HEK293 (cell line): ENCODE measurements around the gene LGALS4.

Source experiments
- CTCF ChIA-PET: fragments of 350-600 bp; formaldehyde crosslinking; extraction: SDS; loops from one replicate; lab custom pipeline; 2021; ENCODE audit warnings: antibody characterized with exemption; lab: Yijun Ruan, JAX
- POLR2A ChIA-PET: fragments of 300-600 bp; formaldehyde crosslinking; extraction: SDS; loops from one replicate; lab custom pipeline; 2020; ENCODE audit warnings: antibody characterized with exemption, inconsistent platforms; lab: Yijun Ruan, JAX
- H3K27ac ChIP-seq: fragments of 200-500 bp; sonication (Bioruptor generic); 2 replicates; pipeline ENCODE4 v1.5.1; 2014; ENCODE audit warnings: low read depth, low read length, control low read depth, inconsistent platforms; ENCODE audit errors: extremely low read depth
- H3K36me3 ChIP-seq, 2 experiments: fragments of 200-500 bp in 1 of 2; sonication (Bioruptor generic) in 1 of 2; 1 replicate in 1 of 2; 2 replicates in 1 of 2; pipeline ENCODE4 v1.5.1; 2014 to 2017; ENCODE audit warnings: inconsistent platforms in 2 of 2, low read length in 2 of 2; ENCODE audit not compliant: control insufficient read depth in 2 of 2, insufficient read depth in 1 of 2
- H3K4me1 ChIP-seq: fragments of 200-500 bp; sonication (Bioruptor generic); 2 replicates; pipeline ENCODE4 v1.5.1; 2014; ENCODE audit warnings: mild to moderate bottlenecking, low read length, inconsistent platforms; ENCODE audit not compliant: control insufficient read depth, insufficient read depth
- H3K4me3 ChIP-seq: 2 replicates; pipeline ENCODE4 v1.5.1; 2011; ENCODE audit warnings: low read depth, mild to moderate bottlenecking, control low read depth, low read length, moderate library complexity
- H3K9me3 ChIP-seq: fragments of 200-500 bp; sonication (Bioruptor generic); 2 replicates; pipeline ENCODE4 v1.5.1; 2014; ENCODE audit warnings: low read depth, low read length, inconsistent platforms; ENCODE audit not compliant: control insufficient read depth, insufficient read depth
- GLIS1 ChIP-seq: fragments of 450-650 bp; formaldehyde crosslinking; IDR thresholded peaks from 2 replicates; pipeline ENCODE4 v1.5.1; 2016; ENCODE audit warnings: missing biosample characterization, missing genetic modification characterization
- PRDM1 ChIP-seq: fragments of 450-650 bp; formaldehyde crosslinking; IDR thresholded peaks from 2 replicates; pipeline ENCODE4; 2016; ENCODE audit warnings: missing biosample characterization, missing genetic modification characterization
- TCF7L2 ChIP-seq: IDR thresholded peaks from 2 replicates; pipeline ENCODE4 v1.6.1; 2011; ENCODE audit warnings: low read depth, mild to moderate bottlenecking, inconsistent platforms, low read length, moderate library complexity, borderline replicate concordance
- YY2 ChIP-seq: fragments of 450-650 bp; formaldehyde crosslinking; IDR thresholded peaks from 2 replicates; pipeline ENCODE4 v1.5.1; 2016; ENCODE audit warnings: missing biosample characterization, missing genetic modification characterization
- ZFP3 ChIP-seq: fragments of 450-650 bp; formaldehyde crosslinking; IDR thresholded peaks from 2 replicates; pipeline ENCODE4 v1.5.1; 2016; ENCODE audit warnings: low read depth, missing biosample characterization, missing genetic modification characterization
- ZNF121 ChIP-seq: fragments of 450-650 bp; formaldehyde crosslinking; IDR thresholded peaks from 2 replicates; pipeline ENCODE4 v1.5.1; 2016; ENCODE audit warnings: missing biosample characterization, missing genetic modification characterization
- ZNF133 ChIP-seq: fragments of 450-650 bp; formaldehyde crosslinking; IDR thresholded peaks from 2 replicates; pipeline ENCODE4 v1.5.1; 2016; ENCODE audit warnings: missing biosample characterization, missing genetic modification characterization
- ZNF140 ChIP-seq: fragments of 450-650 bp; formaldehyde crosslinking; IDR thresholded peaks from 2 replicates; pipeline ENCODE4 v1.5.1; 2016; ENCODE audit warnings: missing biosample characterization, missing genetic modification characterization
- ZNF155 ChIP-seq: fragments of 450-650 bp; formaldehyde crosslinking; IDR thresholded peaks from 2 replicates; pipeline ENCODE4 v1.5.1; 2016; ENCODE audit warnings: missing biosample characterization, missing genetic modification characterization
- ZNF16 ChIP-seq: fragments of 450-650 bp; formaldehyde crosslinking; IDR thresholded peaks from 2 replicates; pipeline ENCODE4 v1.5.1; 2016; ENCODE audit warnings: low read depth, missing biosample characterization, missing genetic modification characterization
- ZNF184 ChIP-seq: fragments of 450-650 bp; IDR thresholded peaks from 2 replicates; pipeline ENCODE4 v1.5.1; 2018; ENCODE audit warnings: missing biosample characterization, mild to moderate bottlenecking, missing genetic modification characterization
- ZNF23 ChIP-seq: fragments of 450-650 bp; formaldehyde crosslinking; IDR thresholded peaks from 2 replicates; pipeline ENCODE4 v1.5.1; 2016; ENCODE audit warnings: missing biosample characterization, missing genetic modification characterization, borderline replicate concordance
- ZNF350 ChIP-seq: fragments of 450-650 bp; formaldehyde crosslinking; IDR thresholded peaks from 2 replicates; pipeline ENCODE4 v1.5.0; 2017; ENCODE audit warnings: missing biosample characterization, mild to moderate bottlenecking, missing genetic modification characterization
- ZNF610 ChIP-seq: fragments of 450-650 bp; formaldehyde crosslinking; IDR thresholded peaks from 2 replicates; pipeline ENCODE4 v1.5.1; 2016; ENCODE audit warnings: missing biosample characterization, missing genetic modification characterization, borderline replicate concordance
- ZNF626 ChIP-seq: fragments of 450-650 bp; sonication (Bioruptor Pico); formaldehyde crosslinking; IDR thresholded peaks from 2 replicates; pipeline ENCODE4 v1.5.1; 2018; ENCODE audit warnings: missing biosample characterization, missing genetic modification characterization, inconsistent platforms
- ZNF747 ChIP-seq: fragments of 450-650 bp; formaldehyde crosslinking; IDR thresholded peaks from 2 replicates; pipeline ENCODE4 v1.5.1; 2016; ENCODE audit warnings: missing biosample characterization, missing genetic modification characterization
- ZNF843 ChIP-seq: fragments of 450-650 bp; formaldehyde crosslinking; IDR thresholded peaks from 2 replicates; pipeline ENCODE4 v1.5.1; 2016; ENCODE audit warnings: missing biosample characterization, missing genetic modification characterization
- TF ChIP-seq, protein P1 (sequence below): fragments of 450-650 bp; formaldehyde crosslinking; IDR thresholded peaks from 2 replicates; pipeline ENCODE4 v1.5.1; 2016; ENCODE audit warnings: missing biosample characterization, missing genetic modification characterization
- TF ChIP-seq, protein P2 (sequence below): fragments of 450-650 bp; formaldehyde crosslinking; conservative IDR thresholded peaks from 2 replicates; pipeline ENCODE4 v1.5.1; 2016; ENCODE audit warnings: low read depth, missing biosample characterization, missing genetic modification characterization
- TF ChIP-seq, protein P3 (sequence below): fragments of 450-650 bp; formaldehyde crosslinking; IDR thresholded peaks from 2 replicates; pipeline ENCODE4 v1.5.1; 2016; ENCODE audit warnings: missing biosample characterization, missing genetic modification characterization

The LGALS4 gene

DNA sequence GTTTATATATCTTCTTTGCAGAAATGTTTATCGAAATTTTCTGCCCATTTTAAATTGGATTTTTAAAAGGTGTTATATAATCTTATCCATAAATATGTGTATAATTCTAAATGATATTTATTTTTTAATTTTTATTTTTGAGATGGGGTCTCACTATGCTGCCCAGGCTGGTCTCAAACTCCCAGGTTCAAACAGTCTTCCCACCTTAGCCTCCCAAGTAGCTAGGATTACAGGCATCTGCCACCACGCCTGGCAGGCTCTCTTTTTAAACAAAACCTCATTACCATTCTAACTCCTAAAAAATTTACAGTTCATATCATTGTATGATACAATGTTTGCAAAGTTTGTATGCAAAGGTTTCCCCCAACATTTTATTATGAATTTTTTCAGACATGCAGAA lies 16.6 kb downstream of the LGALS4 start:
- H3K4me3 ChIP-seq: no peak overlapping the region
- H3K36me3 ChIP-seq: no peaks in the 10 kb centered on the region; a peak in 1 of 3 replicates
- POLR2A ChIA-PET: interaction anchor here (0.7 kb wide), 1 partner anchor 649 kb away, joined by 4 read pairs; no protein-coding TSS in a partner anchor
- CTCF ChIA-PET: interaction anchor here (0.6 to 0.7 kb wide), 2 partner anchors 18 to 389 kb away, joined by 4 to 5 read pairs; no protein-coding TSS in a partner anchor
- TF ChIP-seq ZFP3 (tag by site-specific recombination): no peak
- peak; percentile 80 for TF ChIP-seq ZNF121
- TF ChIP-seq, all 188 proteins: peak for 1
- Histone ChIP-seq H3K27ac (no peak overlapping the region), H3K9me3 (no peaks in the 10 kb centered on the region), H3K4me1 (no peaks in the 10 kb centered on the region)

DNA sequence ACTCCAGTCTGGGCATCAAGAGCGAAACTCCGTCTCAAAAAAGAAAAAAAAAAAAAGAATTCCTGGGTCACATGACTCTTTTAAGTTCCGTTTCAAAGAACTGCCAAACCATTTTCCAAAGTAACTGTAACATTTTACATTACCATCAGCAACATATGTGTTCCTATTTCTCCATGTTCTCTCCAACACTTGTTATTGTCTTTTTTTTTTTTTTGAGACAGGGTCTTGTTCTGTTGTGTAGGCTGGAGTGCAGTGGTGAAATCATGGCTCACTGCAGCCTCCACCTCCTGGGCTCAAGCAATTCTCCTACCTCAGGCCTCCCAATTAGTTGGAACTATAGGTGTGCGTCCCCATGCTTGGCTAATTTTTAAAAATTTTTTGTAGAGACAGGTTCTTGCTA lies 17.2 kb downstream of the LGALS4 start:
- ChIA-PET POLR2A (no interaction called here), CTCF (no interaction called here)
- Histone ChIP-seq H3K4me3 (no peak overlapping the region), H3K9me3 (no peaks in the 10 kb centered on the region), H3K27ac (no peak overlapping the region), H3K4me1 (no peaks in the 10 kb centered on the region)
- TF ChIP-seq GLIS1 (tag by site-specific recombination): no peak
- no peak for TF ChIP-seq YY2 (tag by site-specific recombination)
- TF ChIP-seq ZNF747 (tag by site-specific recombination): no peak
- no peak for TF ChIP-seq ZNF133 (tag by site-specific recombination)
- TF ChIP-seq ZNF626 (tag by site-specific recombination): no peak
- TF ChIP-seq ZNF184 (tag by site-specific recombination): peak; percentile 99
- TF ChIP-seq, all 188 proteins: peak for 1
- H3K36me3 ChIP-seq: no peaks in the 10 kb centered on the region; a peak in 1 of 3 replicates

DNA sequence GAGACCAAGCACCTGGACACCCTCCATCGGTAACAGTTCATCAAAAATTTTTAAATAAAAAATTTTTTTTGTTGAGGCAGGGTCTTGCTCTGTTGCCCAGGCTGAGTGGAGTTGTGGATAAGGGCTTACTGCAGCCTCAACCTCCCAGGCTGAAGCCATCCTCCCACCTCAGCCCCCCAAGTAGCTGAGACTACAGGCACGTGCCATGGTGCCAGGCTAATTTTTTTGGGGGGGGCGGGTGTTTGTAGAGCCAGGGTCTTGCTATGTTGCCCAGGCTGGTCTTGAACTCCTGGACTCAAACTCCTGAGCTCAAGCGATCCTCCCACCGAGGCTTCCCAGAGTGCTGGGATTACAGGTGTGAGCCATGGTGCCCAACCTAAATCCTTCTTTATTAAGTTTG lies 19.1 kb downstream of the LGALS4 start:
- Histone ChIP-seq H3K27ac (no peak overlapping the region), H3K36me3 (no peaks in the 10 kb centered on the region; a peak in 1 of 3 replicates)
- peak; percentile 99 for TF ChIP-seq ZNF121
- TF ChIP-seq, protein P1, sequence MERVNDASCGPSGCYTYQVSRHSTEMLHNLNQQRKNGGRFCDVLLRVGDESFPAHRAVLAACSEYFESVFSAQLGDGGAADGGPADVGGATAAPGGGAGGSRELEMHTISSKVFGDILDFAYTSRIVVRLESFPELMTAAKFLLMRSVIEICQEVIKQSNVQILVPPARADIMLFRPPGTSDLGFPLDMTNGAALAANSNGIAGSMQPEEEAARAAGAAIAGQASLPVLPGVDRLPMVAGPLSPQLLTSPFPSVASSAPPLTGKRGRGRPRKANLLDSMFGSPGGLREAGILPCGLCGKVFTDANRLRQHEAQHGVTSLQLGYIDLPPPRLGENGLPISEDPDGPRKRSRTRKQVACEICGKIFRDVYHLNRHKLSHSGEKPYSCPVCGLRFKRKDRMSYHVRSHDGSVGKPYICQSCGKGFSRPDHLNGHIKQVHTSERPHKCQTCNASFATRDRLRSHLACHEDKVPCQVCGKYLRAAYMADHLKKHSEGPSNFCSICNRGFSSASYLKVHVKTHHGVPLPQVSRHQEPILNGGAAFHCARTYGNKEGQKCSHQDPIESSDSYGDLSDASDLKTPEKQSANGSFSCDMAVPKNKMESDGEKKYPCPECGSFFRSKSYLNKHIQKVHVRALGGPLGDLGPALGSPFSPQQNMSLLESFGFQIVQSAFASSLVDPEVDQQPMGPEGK (tag by site-specific recombination): no peak
- TF ChIP-seq, protein P2, sequence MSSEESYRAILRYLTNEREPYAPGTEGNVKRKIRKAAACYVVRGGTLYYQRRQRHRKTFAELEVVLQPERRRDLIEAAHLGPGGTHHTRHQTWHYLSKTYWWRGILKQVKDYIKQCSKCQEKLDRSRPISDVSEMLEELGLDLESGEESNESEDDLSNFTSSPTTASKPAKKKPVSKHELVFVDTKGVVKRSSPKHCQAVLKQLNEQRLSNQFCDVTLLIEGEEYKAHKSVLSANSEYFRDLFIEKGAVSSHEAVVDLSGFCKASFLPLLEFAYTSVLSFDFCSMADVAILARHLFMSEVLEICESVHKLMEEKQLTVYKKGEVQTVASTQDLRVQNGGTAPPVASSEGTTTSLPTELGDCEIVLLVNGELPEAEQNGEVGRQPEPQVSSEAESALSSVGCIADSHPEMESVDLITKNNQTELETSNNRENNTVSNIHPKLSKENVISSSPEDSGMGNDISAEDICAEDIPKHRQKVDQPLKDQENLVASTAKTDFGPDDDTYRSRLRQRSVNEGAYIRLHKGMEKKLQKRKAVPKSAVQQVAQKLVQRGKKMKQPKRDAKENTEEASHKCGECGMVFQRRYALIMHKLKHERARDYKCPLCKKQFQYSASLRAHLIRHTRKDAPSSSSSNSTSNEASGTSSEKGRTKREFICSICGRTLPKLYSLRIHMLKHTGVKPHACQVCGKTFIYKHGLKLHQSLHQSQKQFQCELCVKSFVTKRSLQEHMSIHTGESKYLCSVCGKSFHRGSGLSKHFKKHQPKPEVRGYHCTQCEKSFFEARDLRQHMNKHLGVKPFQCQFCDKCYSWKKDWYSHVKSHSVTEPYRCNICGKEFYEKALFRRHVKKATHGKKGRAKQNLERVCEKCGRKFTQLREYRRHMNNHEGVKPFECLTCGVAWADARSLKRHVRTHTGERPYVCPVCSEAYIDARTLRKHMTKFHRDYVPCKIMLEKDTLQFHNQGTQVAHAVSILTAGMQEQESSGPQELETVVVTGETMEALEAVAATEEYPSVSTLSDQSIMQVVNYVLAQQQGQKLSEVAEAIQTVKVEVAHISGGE (tag by site-specific recombination): no peak
- TF ChIP-seq, all 188 proteins: peak for 1
- ChIA-PET POLR2A (interaction anchor here (0.7 to 1.9 kb wide), 3 partner anchors 10 to 55 kb away, joined by 3 to 7 read pairs (median 5); no protein-coding TSS in a partner anchor), CTCF (interaction anchor here (1.2 kb wide), 1 partner anchor 18 kb away, joined by 3 read pairs; no protein-coding TSS in a partner anchor)
- H3K9me3 ChIP-seq: no peaks in the 10 kb centered on the region
- H3K4me3 ChIP-seq: no peak overlapping the region
- H3K4me1 ChIP-seq: no peaks in the 10 kb centered on the region

DNA sequence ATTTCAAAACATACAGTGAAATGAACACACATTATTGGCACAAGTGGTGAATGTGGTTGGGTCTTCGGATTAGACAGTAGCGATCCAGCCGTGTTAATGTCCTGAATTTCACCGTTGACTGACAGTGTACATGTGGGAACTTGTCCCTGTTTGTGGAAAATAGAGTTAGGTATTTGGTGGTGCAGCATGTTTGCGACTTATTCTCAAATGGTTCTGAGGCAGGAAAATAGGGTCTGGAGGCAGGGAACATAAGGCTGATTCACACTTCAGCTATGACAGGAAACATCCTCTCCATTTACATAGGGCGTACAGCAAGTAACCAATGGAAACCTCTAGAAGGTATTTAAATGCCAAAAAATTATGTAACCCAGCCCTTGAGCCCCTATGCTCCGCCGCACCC lies 19.6 kb downstream of the LGALS4 start:
- Histone ChIP-seq H3K4me1 (no peaks in the 10 kb centered on the region), H3K27ac (peak overlapping the region; percentile 9; the same call in 1 of the 2 replicates), H3K4me3 (no peak overlapping the region), H3K9me3 (no peaks in the 10 kb centered on the region), H3K36me3 (no peaks in the 10 kb centered on the region; a peak in 1 of 3 replicates)
- POLR2A ChIA-PET: interaction anchor here (0.7 to 1.9 kb wide), 3 partner anchors 10 to 56 kb away, joined by 3 to 7 read pairs (median 5); no protein-coding TSS in a partner anchor
- CTCF ChIA-PET: interaction anchor here (1.2 kb wide), 1 partner anchor 17 kb away, joined by 3 read pairs; no protein-coding TSS in a partner anchor
- TF ChIP-seq TCF7L2: no peak
- TF ChIP-seq, protein P3, sequence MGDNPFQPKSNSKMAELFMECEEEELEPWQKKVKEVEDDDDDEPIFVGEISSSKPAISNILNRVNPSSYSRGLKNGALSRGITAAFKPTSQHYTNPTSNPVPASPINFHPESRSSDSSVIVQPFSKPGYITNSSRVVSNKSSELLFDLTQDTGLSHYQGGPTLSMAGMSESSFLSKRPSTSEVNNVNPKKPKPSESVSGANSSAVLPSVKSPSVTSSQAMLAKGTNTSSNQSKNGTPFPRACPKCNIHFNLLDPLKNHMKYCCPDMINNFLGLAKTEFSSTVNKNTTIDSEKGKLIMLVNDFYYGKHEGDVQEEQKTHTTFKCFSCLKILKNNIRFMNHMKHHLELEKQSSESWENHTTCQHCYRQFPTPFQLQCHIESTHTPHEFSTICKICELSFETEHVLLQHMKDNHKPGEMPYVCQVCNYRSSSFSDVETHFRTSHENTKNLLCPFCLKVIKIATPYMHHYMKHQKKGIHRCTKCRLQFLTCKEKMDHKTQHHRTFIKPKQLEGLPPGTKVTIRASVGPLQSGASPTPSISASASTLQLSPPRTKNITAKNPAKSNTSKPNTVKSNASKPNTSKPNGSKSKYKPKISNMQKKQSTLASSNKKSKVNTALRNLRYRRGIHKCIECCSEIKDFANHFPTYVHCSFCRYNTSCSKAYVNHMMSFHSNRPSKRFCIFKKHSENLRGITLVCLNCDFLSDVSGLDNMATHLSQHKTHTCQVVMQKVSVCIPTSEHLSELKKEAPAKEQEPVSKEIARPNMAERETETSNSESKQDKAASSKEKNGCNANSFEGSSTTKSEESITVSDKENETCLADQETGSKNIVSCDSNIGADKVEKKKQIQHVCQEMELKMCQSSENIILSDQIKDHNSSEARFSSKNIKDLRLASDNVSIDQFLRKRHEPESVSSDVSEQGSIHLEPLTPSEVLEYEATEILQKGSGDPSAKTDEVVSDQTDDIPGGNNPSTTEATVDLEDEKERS: no peak
- TF ChIP-seq ZNF23 (tag by site-specific recombination): no peak
- no peak for TF ChIP-seq ZNF155 (tag by site-specific recombination)
- TF ChIP-seq ZNF140: no peak
- no peak for TF ChIP-seq ZNF843 (tag by site-specific recombination)
- no peak for TF ChIP-seq PRDM1 (tag by site-specific recombination)
- no peak for TF ChIP-seq ZNF610 (tag by site-specific recombination)
- no peak for TF ChIP-seq ZNF16 (tag by site-specific recombination)
- TF ChIP-seq ZNF350: no peak
